ENCODE measurements around the gene SLC34A1.

Gene SLC34A1

DNA sequence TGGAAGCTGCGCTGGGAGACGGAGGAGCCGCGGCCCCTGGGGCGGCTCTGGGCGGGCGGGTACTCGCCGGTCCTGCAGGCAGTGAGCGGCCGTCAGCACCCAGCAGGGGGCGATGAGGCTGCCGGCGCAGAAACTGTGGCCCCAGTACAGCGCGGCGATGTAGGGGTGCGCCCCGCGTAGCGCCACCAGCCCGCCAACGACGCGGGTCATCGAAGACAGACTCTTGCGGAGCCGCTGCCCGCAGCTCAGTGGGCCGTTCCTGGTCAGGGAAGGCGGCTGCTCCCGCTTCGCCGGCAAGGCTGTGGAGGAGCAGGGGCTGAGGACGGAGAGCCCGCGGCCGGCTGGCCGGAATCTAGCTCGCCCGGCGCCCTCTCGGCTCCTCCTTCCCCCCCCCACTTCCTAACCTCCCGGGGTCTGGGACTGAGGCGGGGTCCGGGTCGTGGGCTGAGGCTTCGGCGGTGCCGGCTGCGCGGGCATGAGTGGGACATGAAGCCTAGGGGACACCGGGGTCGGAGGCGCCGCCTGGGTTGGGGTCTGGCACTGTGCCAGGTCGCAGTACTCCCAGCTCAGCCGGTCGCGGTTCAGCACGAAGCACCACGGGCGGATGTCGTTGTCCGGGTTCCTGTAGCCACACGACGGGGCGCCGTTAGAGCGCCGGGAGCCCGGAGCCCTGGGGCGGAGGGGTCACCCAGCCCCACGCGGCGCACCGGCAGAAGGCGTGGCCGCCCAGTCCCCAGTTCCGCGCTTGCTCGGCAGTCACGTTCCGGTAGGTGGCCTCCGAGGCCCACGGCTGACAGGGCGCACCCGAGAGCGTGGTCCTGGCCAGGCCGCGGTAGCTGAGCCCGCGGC, 19.8 kb downstream of the SLC34A1 start:
- DNase-seq (ENCODE audit: extremely low read depth, low read depth): no peak
- peak overlapping the region; percentile 50 for H3K4me3 ChIP-seq (replicated peaks; ENCODE audit: low read depth, low read length)
- TF ChIP-seq, protein P1, sequence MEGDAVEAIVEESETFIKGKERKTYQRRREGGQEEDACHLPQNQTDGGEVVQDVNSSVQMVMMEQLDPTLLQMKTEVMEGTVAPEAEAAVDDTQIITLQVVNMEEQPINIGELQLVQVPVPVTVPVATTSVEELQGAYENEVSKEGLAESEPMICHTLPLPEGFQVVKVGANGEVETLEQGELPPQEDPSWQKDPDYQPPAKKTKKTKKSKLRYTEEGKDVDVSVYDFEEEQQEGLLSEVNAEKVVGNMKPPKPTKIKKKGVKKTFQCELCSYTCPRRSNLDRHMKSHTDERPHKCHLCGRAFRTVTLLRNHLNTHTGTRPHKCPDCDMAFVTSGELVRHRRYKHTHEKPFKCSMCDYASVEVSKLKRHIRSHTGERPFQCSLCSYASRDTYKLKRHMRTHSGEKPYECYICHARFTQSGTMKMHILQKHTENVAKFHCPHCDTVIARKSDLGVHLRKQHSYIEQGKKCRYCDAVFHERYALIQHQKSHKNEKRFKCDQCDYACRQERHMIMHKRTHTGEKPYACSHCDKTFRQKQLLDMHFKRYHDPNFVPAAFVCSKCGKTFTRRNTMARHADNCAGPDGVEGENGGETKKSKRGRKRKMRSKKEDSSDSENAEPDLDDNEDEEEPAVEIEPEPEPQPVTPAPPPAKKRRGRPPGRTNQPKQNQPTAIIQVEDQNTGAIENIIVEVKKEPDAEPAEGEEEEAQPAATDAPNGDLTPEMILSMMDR (IDR thresholded peaks at IDR 0.05; ENCODE audit: low read depth, low read length, missing control alignments): peak; percentile 68

DNA sequence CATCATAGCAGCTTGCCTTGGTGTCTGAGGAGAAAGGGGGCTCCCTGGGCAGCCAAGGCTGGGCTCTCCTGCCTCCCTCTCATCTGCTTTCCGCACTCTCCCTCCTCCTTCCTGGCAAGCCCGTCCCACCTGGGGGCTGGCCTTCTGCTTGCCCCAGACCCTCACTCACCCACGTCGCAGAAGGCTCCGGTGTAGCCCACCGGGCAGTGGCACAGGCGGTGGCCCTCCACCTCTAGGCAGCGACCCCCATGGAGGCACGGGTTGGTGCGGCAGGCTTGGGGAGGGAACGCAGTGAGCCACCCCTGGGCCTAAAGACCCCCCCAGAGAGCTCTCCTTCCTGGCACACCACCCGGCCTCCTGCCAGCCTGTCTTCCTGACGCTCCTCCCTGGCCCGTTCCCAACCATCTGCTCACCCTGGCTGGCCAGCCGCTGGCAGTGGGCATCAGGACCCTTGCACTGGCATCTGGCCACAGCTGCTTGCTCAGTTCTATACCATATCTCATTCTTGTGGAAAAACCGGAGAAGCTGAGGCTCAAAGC, 20.5 kb downstream of the SLC34A1 start:
- TF ChIP-seq, protein P1 (IDR thresholded peaks at IDR 0.05; ENCODE audit: low read depth, low read length, missing control alignments): no peak
- peak overlapping the region; percentile 50 for H3K4me3 ChIP-seq (replicated peaks; ENCODE audit: low read depth, low read length)
- no peak for DNase-seq (ENCODE audit: extremely low read depth, low read depth)

DNA sequence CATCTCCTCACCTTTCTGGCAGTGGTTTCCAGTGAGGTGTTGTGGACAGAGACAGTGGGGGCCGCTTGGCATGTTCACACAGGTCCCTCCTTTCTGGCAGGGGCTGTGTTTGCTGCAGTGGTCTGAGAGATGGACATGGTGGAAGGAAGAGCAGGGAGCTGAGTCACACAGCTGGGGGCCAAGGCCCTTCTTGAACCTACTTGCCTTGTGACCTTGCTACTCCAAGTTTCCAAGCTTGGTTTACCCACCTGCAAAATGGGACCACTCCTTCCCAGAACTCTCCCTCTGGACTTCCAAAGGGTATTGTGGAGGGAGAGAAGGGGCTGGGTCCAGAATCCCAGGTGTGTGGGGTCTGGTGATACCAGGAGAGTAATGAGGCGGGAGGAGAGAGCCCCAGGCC, 21.1 kb downstream of the SLC34A1 start:
- DNase-seq (ENCODE audit: extremely low read depth, low read depth): no peak
- H3K4me3 ChIP-seq (replicated peaks; ENCODE audit: low read depth, low read length): no peak overlapping the region
- TF ChIP-seq, protein P1 (IDR thresholded peaks at IDR 0.05; ENCODE audit: low read depth, low read length, missing control alignments): no peak

DNA sequence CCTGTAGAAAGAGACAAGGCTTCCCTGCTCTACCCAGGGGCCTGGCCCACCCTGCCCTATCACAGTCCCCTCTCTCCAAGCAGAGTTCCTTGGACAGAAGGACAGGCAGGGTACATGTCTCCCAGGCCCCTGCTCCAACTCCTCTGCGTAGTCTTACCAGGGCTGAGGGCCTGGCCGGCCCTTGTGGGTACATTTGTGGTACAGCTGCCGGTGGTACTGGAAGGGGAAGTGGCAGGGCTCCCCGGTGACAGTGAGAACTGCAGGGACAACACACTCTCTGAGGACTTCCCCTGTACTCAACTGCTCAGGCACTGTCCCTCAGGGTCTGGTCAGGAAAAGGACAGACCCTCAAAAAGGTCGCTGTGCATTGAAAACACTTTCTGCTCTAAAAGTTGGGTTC, 21.6 kb downstream of the SLC34A1 start:
- no peak for DNase-seq (ENCODE audit: extremely low read depth, low read depth)

DNA sequence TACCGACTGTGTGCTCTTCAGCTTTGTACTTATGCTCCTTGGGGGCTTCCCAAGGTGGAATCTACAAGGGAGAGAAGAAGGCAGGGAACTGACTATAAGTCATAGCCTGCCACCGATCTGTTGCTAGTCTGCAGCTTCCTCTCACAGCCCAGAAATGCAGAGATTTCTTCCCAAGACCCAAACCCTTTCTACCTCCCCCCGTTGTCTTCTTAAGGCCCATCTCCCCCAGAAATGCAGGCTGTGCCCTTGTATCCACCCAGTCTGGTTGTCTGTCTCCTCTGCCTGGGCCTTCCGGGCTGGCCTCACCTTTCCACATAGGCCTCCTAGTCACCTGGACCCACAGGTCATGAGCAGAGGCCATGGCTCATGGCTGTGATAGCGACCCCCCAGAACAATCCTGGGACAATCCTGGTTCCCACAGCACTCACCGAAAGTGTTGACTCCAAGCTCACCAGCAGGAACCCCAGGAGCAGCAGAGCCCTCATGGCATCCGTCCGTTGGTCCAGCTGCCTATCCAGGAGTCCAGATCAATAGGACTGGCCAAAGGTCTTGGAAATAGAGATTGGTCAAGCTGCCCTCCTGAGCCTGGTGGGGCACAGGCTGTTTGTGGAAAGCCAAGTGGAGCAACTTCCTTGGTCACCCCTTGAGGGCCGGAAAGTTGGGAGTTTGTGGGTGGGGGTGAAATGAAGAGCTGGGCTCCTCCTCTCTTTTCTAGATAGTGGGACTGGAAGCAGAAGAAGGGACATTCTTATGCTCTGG, 25.0 kb downstream of the SLC34A1 start, which contains the start of gene F12:
Gene F12 (minus strand): TSS at position 522 of the 759 bp plus-strand sequence. CDS start 37 bp downstream, at position 485.
- no peak within 1 kb of the TSS for H3K4me3 ChIP-seq (replicated peaks; ENCODE audit: low read depth, low read length)
- TF ChIP-seq, protein P1 (IDR thresholded peaks at IDR 0.05; ENCODE audit: low read depth, low read length, missing control alignments): no peak
- no peak for DNase-seq (ENCODE audit: extremely low read depth, low read depth)

More for the DNA sequence above, 21.6 kb downstream of the SLC34A1 start:
- no peak overlapping the region for H3K4me3 ChIP-seq (replicated peaks; ENCODE audit: low read depth, low read length)
- TF ChIP-seq, protein P1 (IDR thresholded peaks at IDR 0.05; ENCODE audit: low read depth, low read length, missing control alignments): no peak

DNA sequence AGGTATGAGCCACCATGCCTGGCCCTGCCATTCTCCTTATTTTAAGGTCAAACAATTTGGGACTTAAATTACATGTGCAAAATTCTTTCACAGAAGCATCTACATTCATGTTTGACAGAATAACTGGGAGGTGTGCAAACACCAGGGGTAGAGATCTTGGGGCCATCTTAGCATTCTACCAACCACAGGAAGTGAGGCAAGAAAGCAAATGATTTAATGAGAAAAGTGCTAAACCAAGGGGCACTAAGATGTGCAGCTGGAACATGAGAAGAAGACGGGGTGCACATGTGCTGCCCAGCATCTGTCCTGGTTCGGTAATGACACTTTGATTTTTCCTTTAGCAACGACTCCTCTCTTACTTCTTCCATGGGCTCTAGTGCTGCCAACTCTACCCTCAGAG, 26.3 kb downstream of the SLC34A1 start:
- DNase-seq (ENCODE audit: extremely low read depth, low read depth): no peak
- TF ChIP-seq, protein P1 (IDR thresholded peaks at IDR 0.05; ENCODE audit: low read depth, low read length, missing control alignments): no peak
- H3K4me3 ChIP-seq (replicated peaks; ENCODE audit: low read depth, low read length): no peak overlapping the region
